Endothelial cell of umbilical vein (primary cell): Measurements from ENCODE around the gene SIRPA. TPM values are rescaled to one million over a fixed set of nuclear protein-coding genes. Genes with fewer than 3 reads are reported as not detected.

ENCODE experiments used
- BruUV-seq: library from RNA; stranded (reverse); fragments of 400-500 nt; replicated peaks from 2 replicates; lab custom pipeline; 2021; lab: Mats Ljungman, UMichigan
- CTCF ChIA-PET: fragments of 300-600, 350-600 bp; sonication (Branson Sonifier 250); formaldehyde crosslinking; loops from one replicate; lab custom pipeline; 2021; ENCODE audit warnings: antibody characterized with exemption, inconsistent platforms; lab: Charles Lee
- POLR2A ChIA-PET: fragments of 300-600, 350-600 bp; sonication (Branson Sonifier 250); formaldehyde crosslinking; loops from one replicate; lab custom pipeline; 2021; ENCODE audit warnings: antibody characterized with exemption, inconsistent platforms; lab: Charles Lee
- DNase-seq: peaks from one replicate; pipeline ENCODE4 v3.0.0-alpha.2; 2011; ENCODE audit warnings: low read depth, low spot score
- FAIRE-seq: peaks from 2 replicates; lab custom pipeline; 2011; peaks lifted over from hg19 to GRCh38; lab: Jason Lieb, UNC
- H2AFZ ChIP-seq: 2 replicates; pipeline ENCODE4 v1.6.0; 2012; ENCODE audit warnings: low read depth, low read length, control low read depth, inconsistent platforms
- H3K27ac ChIP-seq: 2 replicates; pipeline ENCODE4 v1.5.1; 2011; ENCODE audit warnings: low read depth, mild to moderate bottlenecking, control low read depth, low read length, moderate library complexity; ENCODE audit not compliant: insufficient read depth
- H3K27me3 ChIP-seq, 2 experiments: 2 replicates each; pipeline versions ENCODE4 v1.6.0 to v1.6.1; 2011; ENCODE audit warnings: low read length in 2 of 2, mixed read lengths in 1 of 2; ENCODE audit not compliant: control insufficient read depth in 2 of 2, insufficient read depth in 2 of 2
- H3K36me3 ChIP-seq, 2 experiments: 2 replicates in 1 of 2; 3 replicates in 1 of 2; pipeline ENCODE4 v1.5.1; 2011; ENCODE audit warnings: low read length in 2 of 2, mild to moderate bottlenecking in 1 of 2, moderate library complexity in 1 of 2; ENCODE audit not compliant: control insufficient read depth in 2 of 2, insufficient read depth in 2 of 2; ENCODE audit errors: extremely low read depth in 1 of 2
- H3K4me1 ChIP-seq: 3 replicates; pipeline ENCODE4 v1.5.1; 2011; ENCODE audit warnings: mild to moderate bottlenecking, low read length; ENCODE audit not compliant: control insufficient read depth, insufficient read depth; ENCODE audit errors: extremely low read depth
- H3K4me2 ChIP-seq: 2 replicates; pipeline ENCODE4 v1.6.1; 2011; ENCODE audit warnings: low read length, control low read depth, mixed read lengths; ENCODE audit not compliant: insufficient read depth
- H3K4me3 ChIP-seq, 3 experiments: fragments of 200-600 bp in 1 of 3; sonication (generic), shearing (Covaris generic) in 1 of 3; replicated peaks in 1 of 3; 2 replicates each; pipeline ENCODE4 v1.5.1; 2011 to 2016; ENCODE audit warnings: control low read depth in 3 of 3, low read length in 3 of 3, mild to moderate bottlenecking in 2 of 3, inconsistent platforms in 1 of 3, low read depth in 1 of 3, moderate library complexity in 1 of 3; ENCODE audit not compliant: insufficient read depth in 1 of 3
- H3K79me2 ChIP-seq: 2 replicates; pipeline ENCODE4 v1.6.0; 2012; ENCODE audit warnings: low read length, inconsistent platforms; ENCODE audit not compliant: control insufficient read depth, insufficient read depth
- H3K9ac ChIP-seq: replicated peaks from 2 replicates; pipeline ENCODE3; 2011; ENCODE audit warnings: low read length, control low read depth; ENCODE audit not compliant: insufficient read depth; ENCODE audit errors: extremely low read depth
- H3K9me1 ChIP-seq: replicated peaks from 3 replicates; pipeline ENCODE4 v1.6.0; 2011; ENCODE audit warnings: mild to moderate bottlenecking, low read length; ENCODE audit not compliant: control insufficient read depth, insufficient read depth; ENCODE audit errors: extremely low read depth
- H3K9me3 ChIP-seq: replicated peaks from 2 replicates; pipeline ENCODE4 v1.5.1; 2012; ENCODE audit warnings: low read length, inconsistent platforms; ENCODE audit not compliant: control insufficient read depth, insufficient read depth
- H4K20me1 ChIP-seq: replicated peaks from 2 replicates; pipeline ENCODE3; 2011; ENCODE audit warnings: mild to moderate bottlenecking, low read length; ENCODE audit not compliant: control insufficient read depth, insufficient read depth; ENCODE audit errors: extremely low read depth
- CTCF ChIP-seq, 2 donors: IDR thresholded peaks; 1 replicate in 1 of 2; 2 replicates in 1 of 2; pipeline ENCODE4 v1.5.1; 2011; ENCODE audit warnings: low read length in 2 of 2, mild to moderate bottlenecking in 2 of 2, moderate library complexity in 2 of 2, control low read depth in 1 of 2, inconsistent platforms in 1 of 2, low read depth in 1 of 2; ENCODE audit not compliant: insufficient read depth in 1 of 2; ENCODE audit errors: extremely low read depth in 1 of 2
- EZH2 ChIP-seq: IDR thresholded peaks from 2 replicates; pipeline ENCODE4 v1.6.1; 2012; ENCODE audit warnings: borderline replicate concordance, low read depth, mild to moderate bottlenecking, moderate library complexity, low read length, inconsistent platforms; ENCODE audit not compliant: severe bottlenecking
- FOS ChIP-seq: IDR thresholded peaks from 2 replicates; pipeline ENCODE4 v1.6.1; 2011; ENCODE audit warnings: mild to moderate bottlenecking, low read length, moderate library complexity, borderline replicate concordance; ENCODE audit not compliant: insufficient read depth
- GATA2 ChIP-seq: IDR thresholded peaks from 2 replicates; pipeline ENCODE4 v1.7.0; 2011; ENCODE audit warnings: low read depth, mild to moderate bottlenecking, moderate library complexity, mixed read lengths, low read length; ENCODE audit not compliant: insufficient read length, insufficient read depth
- JUN ChIP-seq: IDR thresholded peaks from 2 replicates; pipeline ENCODE4 v1.6.1; 2011; ENCODE audit warnings: borderline replicate concordance, low read depth; ENCODE audit not compliant: insufficient read length, insufficient read depth
- MAX ChIP-seq: IDR thresholded peaks from 2 replicates; pipeline ENCODE4 v1.6.1; 2011; ENCODE audit not compliant: insufficient read depth, insufficient read length
- MYC ChIP-seq: IDR thresholded peaks from one replicate; pipeline ENCODE4 v1.6.1; 2011; ENCODE audit warnings: mild to moderate bottlenecking, low read depth, low read length
- POLR2A ChIP-seq: IDR thresholded peaks from 2 replicates; pipeline ENCODE4 v1.6.1; 2012; ENCODE audit warnings: low read depth, mild to moderate bottlenecking, control low read depth, low read length
- POLR2AphosphoS5 ChIP-seq: IDR thresholded peaks from 2 replicates; pipeline ENCODE4 v1.6.1; 2012; ENCODE audit warnings: low read depth, mild to moderate bottlenecking, control low read depth, low read length, moderate library complexity; ENCODE audit not compliant: insufficient read depth
- dilution Hi-C: fragments of 300-500 bp; cut with MboI; formaldehyde crosslinking; loops from one replicate; pipeline ENCODE4 v1.15.0; 2019; ENCODE audit warnings: low sequenced_read_pairs; ENCODE audit not compliant: extremely low pct_ligation_motif_present
- intact Hi-C: fragments of 100-400 bp; cut with micrococcal nuclease; formaldehyde crosslinking; loops from one replicate; pipeline ENCODE4 v1.10.0; 2022
- polyA plus RNA-seq, 4 experiments: library from polyadenylated mRNA; depleted of rRNA in 3 of 4; stranded (reverse) in 3 of 4; unstranded in 1 of 4; fragments of >200 nt; gene quantifications; 2 replicates each; pipeline versions ENCODE4 v1.2.1 to v1.2.3, GENCODE V29; 2011 to 2012; ENCODE audit warnings: missing spikeins in 1 of 4
- total RNA-seq: library from RNA; stranded (reverse); gene quantifications from 2 replicates; pipeline ENCODE4 v1.2.3, GENCODE V29; 2021

SIRPA gene
- total and polyA plus RNA-seq, 2 donors (not counting 3 experiments of a cell fraction or from before 2014, with no cell fraction given) = 29.9 to 59.2 TPM

- Histone ChIP-seq H3K4me1 (no peaks in the 10 kb centered on the region), H3K4me2 (no peak overlapping the region), H3K9me3 (no peaks in the 10 kb centered on the region), H3K4me3 (no peak overlapping the region), H3K9ac (no peak overlapping the region), H3K36me3 (no peaks in the 10 kb centered on the region), H3K9me1 (no peaks in the 10 kb centered on the region), H3K27ac (no peak overlapping the region), H3K27me3 (peaks cover 15 to 16% of the 10 kb centered on the region in 2 experiments), H2AFZ (no peak overlapping the region), H3K79me2 (no peaks in the 10 kb centered on the region), H4K20me1 (no peaks in the 10 kb centered on the region)
- ChIA-PET POLR2A (no interaction called here), CTCF (no interaction called here)
- FAIRE-seq (no peak), DNase-seq (no peak)
- BruUV-seq = no TSS peak
- dilution Hi-C loops (no loop called here), intact Hi-C loops (no loop called here)
- TF ChIP-seq FOS (no peak), JUN (no peak), POLR2AphosphoS5 (no peak), GATA2 (no peak), MAX (no peak), POLR2A (no peak), MYC (no peak), EZH2 (no peak), CTCF (IDR thresholded peaks at IDR 0.05; ENCODE audit: extremely low read depth in 1 of 2, insufficient read depth in 1 of 2, low read depth in 1 of 2, low read length in 2 of 2) (no peak)
Observed at GRCh38 chr20:1950836-1951235, 55.6 kb downstream of the SIRPA start.
